ENCODE results near the gene HAPLN2.

The HAPLN2 gene

GRCh38 chr1:156593661-156593989, 25.6 kb upstream of the HAPLN2 start:
- no peak overlapping the region for H3K4me3 ChIP-seq (ENCODE audit: low read depth in 1 of 2, low read length in 1 of 2)
- no peaks in the 10 kb centered on the region for H3K9me3 ChIP-seq
- H3K27me3 ChIP-seq: no peaks in the 10 kb centered on the region
- no peak overlapping the region for H3K27ac ChIP-seq
- peaks cover 11 to 12% of the 10 kb centered on the region in 2 experiments for H3K4me1 ChIP-seq (ENCODE audit: control insufficient read depth in 1 of 2, insufficient read depth in 1 of 2, low read depth in 1 of 2, low read length in 1 of 2)
- H3K36me3 ChIP-seq: no peaks in the 10 kb centered on the region
- no peak for TF ChIP-seq CTCF (IDR thresholded peaks at IDR 0.05)

GRCh38 chr1:156594190-156594589, 25.0 kb upstream of the HAPLN2 start:
- Histone ChIP-seq H3K4me1 (ENCODE audit: control insufficient read depth in 1 of 2, insufficient read depth in 1 of 2, low read depth in 1 of 2, low read length in 1 of 2) (peaks cover 11 to 12% of the 10 kb centered on the region in 2 experiments), H3K9me3 (no peaks in the 10 kb centered on the region), H3K27me3 (no peaks in the 10 kb centered on the region), H3K36me3 (no peaks in the 10 kb centered on the region), H3K27ac (no peak overlapping the region), H3K4me3 (ENCODE audit: low read depth in 1 of 2, low read length in 1 of 2) (no peak overlapping the region)
- no peak for TF ChIP-seq CTCF (IDR thresholded peaks at IDR 0.05)

- no peak for TF ChIP-seq CTCF (IDR thresholded peaks at IDR 0.05)
- Histone ChIP-seq H3K4me1 (ENCODE audit: control insufficient read depth in 1 of 2, insufficient read depth in 1 of 2, low read depth in 1 of 2, low read length in 1 of 2) (peaks cover 11 to 12% of the 10 kb centered on the region in 2 experiments), H3K27me3 (no peaks in the 10 kb centered on the region), H3K4me3 (ENCODE audit: low read depth in 1 of 2, low read length in 1 of 2) (no peak overlapping the region), H3K36me3 (no peaks in the 10 kb centered on the region), H3K9me3 (no peaks in the 10 kb centered on the region), H3K27ac (no peak overlapping the region)
Measured at GRCh38 chr1:156595016-156595415, 24.2 kb upstream of the HAPLN2 start.

- peaks cover 14 to 16% of the 10 kb centered on the region in 2 experiments for H3K4me1 ChIP-seq (ENCODE audit: control insufficient read depth in 1 of 2, insufficient read depth in 1 of 2, low read depth in 1 of 2, low read length in 1 of 2)
- H3K36me3 ChIP-seq: no peaks in the 10 kb centered on the region
- no peak overlapping the region for H3K27ac ChIP-seq
- no peak overlapping the region for H3K4me3 ChIP-seq (ENCODE audit: low read depth in 1 of 2, low read length in 1 of 2)
- no peak for TF ChIP-seq CTCF (IDR thresholded peaks at IDR 0.05)
- H3K9me3 ChIP-seq: no peaks in the 10 kb centered on the region
- H3K27me3 ChIP-seq: no peaks in the 10 kb centered on the region
Measured at GRCh38 chr1:156596426-156596825, 22.8 kb upstream of the HAPLN2 start.

GRCh38 chr1:156598125-156598524, 21.1 kb upstream of the HAPLN2 start:
- Histone ChIP-seq H3K27me3 (no peaks in the 10 kb centered on the region), H3K9me3 (no peaks in the 10 kb centered on the region), H3K27ac (no peak overlapping the region), H3K4me1 (ENCODE audit: control insufficient read depth in 1 of 2, insufficient read depth in 1 of 2, low read depth in 1 of 2, low read length in 1 of 2) (peaks cover 14% of the 10 kb centered on the region in 2 experiments), H3K36me3 (no peaks in the 10 kb centered on the region), H3K4me3 (ENCODE audit: low read depth in 1 of 2, low read length in 1 of 2) (no peak overlapping the region)
- no peak for TF ChIP-seq CTCF (IDR thresholded peaks at IDR 0.05)
